Esophagus muscularis mucosa (tissue), 4 donors: ENCODE measurements around the gene TMTC2. TPM values are rescaled to one million over a fixed set of nuclear protein-coding genes. Genes with fewer than 3 reads are reported as not detected.

ENCODE experiments used
- DNase-seq: peaks from one replicate; pipeline ENCODE4 v3.0.0-alpha.2; 2017; ENCODE audit errors: extremely low spot score
- H3K27ac ChIP-seq, 4 donors: fragments of 200-600 bp; sonication (generic); replicated peaks in 1 of 4; 1 replicate in 3 of 4; 2 replicates in 1 of 4; pipeline ENCODE4 v1.5.1; 2016 to 2019; ENCODE audit warnings: mild to moderate bottlenecking in 1 of 4
- H3K27me3 ChIP-seq, 4 donors: fragments of 200-600 bp; sonication (generic); one replicate each; pipeline versions ENCODE4 v1.5.1 to v1.6.0; 2016 to 2019
- H3K36me3 ChIP-seq, 4 donors: fragments of 200-600 bp; sonication (generic); one replicate each; pipeline ENCODE4 v1.5.1; 2016 to 2019
- H3K4me1 ChIP-seq, 4 donors: fragments of 200-600 bp; sonication (generic); one replicate each; pipeline ENCODE4 v1.5.1; 2016 to 2019
- H3K4me3 ChIP-seq, 4 donors: fragments of 200-600 bp; sonication (generic); 1 replicate in 2 of 4; 2 replicates in 2 of 4; pipeline ENCODE4 v1.5.1; 2016 to 2019; ENCODE audit warnings: mild to moderate bottlenecking in 4 of 4, moderate library complexity in 1 of 4
- H3K9me3 ChIP-seq, 4 donors: fragments of 200-600 bp; sonication (generic); 1 replicate in 3 of 4; 2 replicates in 1 of 4; pipeline ENCODE4 v1.5.1; 2016 to 2019
- CTCF ChIP-seq, 3 experiments: fragments of 200-600 bp in 2 of 3; fragments of 450-650 bp in 1 of 3; sonication (generic) in 2 of 3; IDR thresholded peaks; one replicate each; pipeline ENCODE4 v1.5.1; 2017 to 2019; ENCODE audit warnings: antibody characterized with exemption in 3 of 3, mild to moderate bottlenecking in 2 of 3, moderate library complexity in 1 of 3
- EP300 ChIP-seq: sonication (generic); formaldehyde crosslinking; IDR thresholded peaks from one replicate; pipeline ENCODE4 v1.6.1; 2017; ENCODE audit warnings: antibody characterized with exemption
- POLR2A ChIP-seq: fragments of 450-650 bp; IDR thresholded peaks from one replicate; pipeline ENCODE4 v1.6.1; 2017; ENCODE audit warnings: antibody characterized with exemption, moderate library complexity, mild to moderate bottlenecking, low read depth
- POLR2AphosphoS5 ChIP-seq, 2 donors: sonication (generic); formaldehyde crosslinking; IDR thresholded peaks; one replicate each; pipeline ENCODE4 v1.6.1; 2017; ENCODE audit warnings: antibody characterized with exemption in 2 of 2
- WGBS: methylation state at CpG from one replicate; pipeline ENCODE4 v1.1.5; 2018; 5-methylcytosine and 5-hydroxymethylcytosine counted together
- intact Hi-C: fragments of 100-400 bp; cut with DNase I; formaldehyde crosslinking; loops from one replicate; pipeline ENCODE4 v1.15.1; 2023
- total RNA-seq, 4 donors: library from RNA; depleted of rRNA; stranded (reverse); fragments of >200 nt; gene quantifications; one replicate each; pipeline versions ENCODE4 v1.1.0 to v1.2.1, GENCODE V29; 2016

The TMTC2 gene
- total RNA-seq, 4 donors from 2014 or later: 4.7 to 8.7 (median 7.3) TPM

GRCh38 chr12:82964446-82964845 lies 277.7 kb downstream of the TMTC2 start:
- H3K27me3 ChIP-seq: no peaks in the 10 kb centered on the region
- TF ChIP-seq CTCF (IDR thresholded peaks at IDR 0.05): no peak
- TF ChIP-seq EP300: no peak
- no peak for TF ChIP-seq POLR2AphosphoS5 (IDR thresholded peaks at IDR 0.05)
- 73% methylated on average over 3 of the region's 3 CpGs for WGBS
- no peaks in the 10 kb centered on the region for H3K4me1 ChIP-seq
- intact Hi-C loops: no loop called here
- H3K9me3 ChIP-seq: no peaks in the 10 kb centered on the region
- no peak overlapping the region for H3K4me3 ChIP-seq
- H3K27ac ChIP-seq: no peak overlapping the region
- DNase-seq: no peak
- H3K36me3 ChIP-seq: peaks cover 0 to 3% (median 0%) of the 10 kb centered on the region in 4 donors

- 68% methylated on average over 2 of the region's 2 CpGs for WGBS
- no peak overlapping the region for H3K27ac ChIP-seq
- H3K27me3 ChIP-seq: no peaks in the 10 kb centered on the region
- H3K4me3 ChIP-seq: no peak overlapping the region
- H3K9me3 ChIP-seq: no peaks in the 10 kb centered on the region
- no peaks in the 10 kb centered on the region for H3K4me1 ChIP-seq
- intact Hi-C loops: no loop called here
- peaks cover 0 to 3% (median 0%) of the 10 kb centered on the region in 4 donors for H3K36me3 ChIP-seq
- DNase-seq: no peak
- TF ChIP-seq CTCF (IDR thresholded peaks at IDR 0.05) (no peak), POLR2AphosphoS5 (IDR thresholded peaks at IDR 0.05) (no peak), EP300 (no peak), POLR2A (no peak)
Observed at GRCh38 chr12:82966001-82966559, 279.4 kb downstream of the TMTC2 start.

GRCh38 chr12:82968631-82969367 lies 282.1 kb downstream of the TMTC2 start:
- H3K27me3 ChIP-seq: no peaks in the 10 kb centered on the region
- no peaks in the 10 kb centered on the region for H3K4me1 ChIP-seq
- peaks cover 0 to 3% (median 0%) of the 10 kb centered on the region in 4 donors for H3K36me3 ChIP-seq
- DNase-seq: no peak
- H3K27ac ChIP-seq: no peak overlapping the region
- H3K4me3 ChIP-seq: no peak overlapping the region
- no peaks in the 10 kb centered on the region for H3K9me3 ChIP-seq
- intact Hi-C loops: no loop called here
- WGBS: 93% methylated on average over 3 of the region's 3 CpGs
- TF ChIP-seq EP300 (no peak), CTCF (IDR thresholded peaks at IDR 0.05) (no peak), POLR2A (no peak), POLR2AphosphoS5 (IDR thresholded peaks at IDR 0.05) (no peak)

GRCh38 chr12:82970614-82971013 lies 283.9 kb downstream of the TMTC2 start:
- Histone ChIP-seq H3K27ac (no peak overlapping the region), H3K27me3 (no peaks in the 10 kb centered on the region), H3K4me3 (no peak overlapping the region), H3K9me3 (no peaks in the 10 kb centered on the region), H3K4me1 (no peaks in the 10 kb centered on the region), H3K36me3 (peaks cover 0 to under 1% (median 0%) of the 10 kb centered on the region in 4 donors)
- DNase-seq: no peak
- intact Hi-C loops: no loop called here
- WGBS: 100% methylated on average over 3 of the region's 3 CpGs
- TF ChIP-seq CTCF (IDR thresholded peaks at IDR 0.05) (no peak), EP300 (no peak), POLR2A (no peak), POLR2AphosphoS5 (IDR thresholded peaks at IDR 0.05) (no peak)
